Fibroblast of lung (primary cell): ENCODE measurements around the gene SLC24A3. TPM values are rescaled to one million over a fixed set of nuclear protein-coding genes. Genes with fewer than 3 reads are reported as not detected.

ENCODE experiments used
- DNase-seq, 2 donors: peaks; one replicate each; pipeline versions ENCODE4 v3.0.0 to v3.0.0-alpha.2; 2010; ENCODE audit warnings: low read depth in 2 of 2
- H2AFZ ChIP-seq: 2 replicates; pipeline ENCODE4 v1.5.1; 2012; ENCODE audit warnings: low read length, control low read depth, inconsistent platforms
- H3K27ac ChIP-seq: 2 replicates; pipeline ENCODE4 v1.5.1; 2011; ENCODE audit warnings: low read length, control low read depth; ENCODE audit not compliant: insufficient read depth
- H3K27me3 ChIP-seq: 2 replicates; pipeline ENCODE4 v1.5.1; 2011; ENCODE audit warnings: mild to moderate bottlenecking, low read length; ENCODE audit not compliant: control insufficient read depth, insufficient read depth
- H3K36me3 ChIP-seq: 2 replicates; pipeline ENCODE4 v1.5.1; 2011; ENCODE audit warnings: low read length; ENCODE audit not compliant: control insufficient read depth, insufficient read depth
- H3K4me1 ChIP-seq: 2 replicates; pipeline ENCODE4 v1.5.1; 2011; ENCODE audit warnings: low read length; ENCODE audit not compliant: control insufficient read depth, insufficient read depth; ENCODE audit errors: extremely low read depth
- H3K4me2 ChIP-seq: 2 replicates; pipeline ENCODE4 v1.5.1; 2011; ENCODE audit warnings: low read length, control low read depth; ENCODE audit not compliant: insufficient read depth; ENCODE audit errors: extremely low read depth
- H3K4me3 ChIP-seq, 4 experiments: fragments of 200-600 bp in 1 of 4; sonication (generic) in 1 of 4; replicated peaks in 1 of 4; 2 replicates each; pipeline ENCODE4 v1.5.1; 2011 to 2016; ENCODE audit warnings: low read length in 4 of 4, low read depth in 3 of 4, mild to moderate bottlenecking in 3 of 4, control low read depth in 2 of 4, inconsistent platforms in 1 of 4, mixed read lengths in 1 of 4; ENCODE audit not compliant: insufficient read depth in 1 of 4; ENCODE audit errors: control extremely low read depth in 1 of 4
- H3K79me2 ChIP-seq: 2 replicates; pipeline ENCODE4 v1.5.1; 2012; ENCODE audit warnings: mild to moderate bottlenecking, low read length, inconsistent platforms; ENCODE audit not compliant: control insufficient read depth, insufficient read depth
- H3K9ac ChIP-seq: 2 replicates; pipeline ENCODE4 v1.5.1; 2011; ENCODE audit warnings: mild to moderate bottlenecking, low read length, control low read depth; ENCODE audit not compliant: insufficient read depth
- H3K9me3 ChIP-seq: 2 replicates; pipeline ENCODE4 v1.5.1; 2012; ENCODE audit warnings: low read depth, low read length; ENCODE audit not compliant: control insufficient read depth, insufficient read depth
- H4K20me1 ChIP-seq: 2 replicates; pipeline ENCODE4 v1.5.1; 2011; ENCODE audit warnings: low read length; ENCODE audit not compliant: control insufficient read depth, insufficient read depth; ENCODE audit errors: extremely low read depth
- EZH2 ChIP-seq: IDR thresholded peaks from 2 replicates; pipeline ENCODE4 v1.5.1; 2012; ENCODE audit warnings: low read length, control low read depth, mild to moderate bottlenecking; ENCODE audit errors: missing control alignments
- polyA plus RNA-seq, 2 donors: library from polyadenylated mRNA; depleted of rRNA in 1 of 2; stranded (reverse) in 1 of 2; unstranded in 1 of 2; fragments of >200 nt; gene quantifications; 2 replicates each; pipeline ENCODE4 v1.2.1, GENCODE V29; 2011 to 2012; ENCODE audit warnings: missing spikeins in 1 of 2
- total RNA-seq: library from RNA; depleted of rRNA; stranded (reverse); fragments of >200 nt; gene quantifications from 2 replicates; pipeline ENCODE4 v1.2.1, GENCODE V29; 2014
- TF ChIP-seq, protein P1 (sequence below), 2 donors: IDR thresholded peaks in 1 of 2; conservative IDR thresholded peaks in 1 of 2; 1 replicate in 1 of 2; 2 replicates in 1 of 2; pipeline ENCODE4 v1.5.1; 2011 to 2012; ENCODE audit warnings: low read length in 2 of 2, control low read depth in 1 of 2, inconsistent platforms in 1 of 2, low read depth in 1 of 2, mild to moderate bottlenecking in 1 of 2

Gene SLC24A3
- total and polyA plus RNA-seq, 2 donors (not counting 1 experiment from before 2014, with no cell fraction given) = 0.03 to 1.8 TPM

DNA sequence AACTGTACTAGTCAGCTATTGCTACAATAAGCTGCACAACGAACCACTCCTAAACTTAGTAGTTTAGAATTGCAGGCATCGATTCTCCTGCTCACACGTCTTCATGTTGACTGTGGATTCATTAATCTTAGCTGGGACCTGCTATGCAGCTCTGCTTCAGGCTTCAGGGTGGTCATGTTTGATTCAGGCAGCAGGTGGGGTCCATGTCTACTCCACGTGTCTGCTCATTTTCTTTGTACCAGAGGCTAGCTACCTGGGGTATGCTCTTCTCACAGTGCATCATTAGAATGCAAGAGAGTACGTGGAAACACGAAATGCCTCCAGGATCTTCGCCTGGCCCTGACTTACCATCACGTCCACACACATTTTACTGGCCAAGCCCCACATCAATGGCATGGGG is 481.1 kb downstream of the SLC24A3 start:
- no peak for TF ChIP-seq EZH2
- TF ChIP-seq, protein P1, sequence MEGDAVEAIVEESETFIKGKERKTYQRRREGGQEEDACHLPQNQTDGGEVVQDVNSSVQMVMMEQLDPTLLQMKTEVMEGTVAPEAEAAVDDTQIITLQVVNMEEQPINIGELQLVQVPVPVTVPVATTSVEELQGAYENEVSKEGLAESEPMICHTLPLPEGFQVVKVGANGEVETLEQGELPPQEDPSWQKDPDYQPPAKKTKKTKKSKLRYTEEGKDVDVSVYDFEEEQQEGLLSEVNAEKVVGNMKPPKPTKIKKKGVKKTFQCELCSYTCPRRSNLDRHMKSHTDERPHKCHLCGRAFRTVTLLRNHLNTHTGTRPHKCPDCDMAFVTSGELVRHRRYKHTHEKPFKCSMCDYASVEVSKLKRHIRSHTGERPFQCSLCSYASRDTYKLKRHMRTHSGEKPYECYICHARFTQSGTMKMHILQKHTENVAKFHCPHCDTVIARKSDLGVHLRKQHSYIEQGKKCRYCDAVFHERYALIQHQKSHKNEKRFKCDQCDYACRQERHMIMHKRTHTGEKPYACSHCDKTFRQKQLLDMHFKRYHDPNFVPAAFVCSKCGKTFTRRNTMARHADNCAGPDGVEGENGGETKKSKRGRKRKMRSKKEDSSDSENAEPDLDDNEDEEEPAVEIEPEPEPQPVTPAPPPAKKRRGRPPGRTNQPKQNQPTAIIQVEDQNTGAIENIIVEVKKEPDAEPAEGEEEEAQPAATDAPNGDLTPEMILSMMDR (conservative IDR thresholded peaks at IDR 0.05 in 1 of 2, IDR thresholded peaks at IDR 0.05 in 1 of 2; ENCODE audit: low read depth in 1 of 2, low read length in 2 of 2) = no peak
- Histone ChIP-seq H3K79me2 (no peaks in the 10 kb centered on the region), H3K4me1 (no peaks in the 10 kb centered on the region), H3K4me3 (no peak overlapping the region), H3K9ac (no peak overlapping the region), H2AFZ (no peak overlapping the region), H3K27me3 (no peaks in the 10 kb centered on the region), H3K9me3 (no peaks in the 10 kb centered on the region), H4K20me1 (no peaks in the 10 kb centered on the region), H3K4me2 (no peak overlapping the region), H3K27ac (no peak overlapping the region), H3K36me3 (no peaks in the 10 kb centered on the region)
- DNase-seq = no peak

DNA sequence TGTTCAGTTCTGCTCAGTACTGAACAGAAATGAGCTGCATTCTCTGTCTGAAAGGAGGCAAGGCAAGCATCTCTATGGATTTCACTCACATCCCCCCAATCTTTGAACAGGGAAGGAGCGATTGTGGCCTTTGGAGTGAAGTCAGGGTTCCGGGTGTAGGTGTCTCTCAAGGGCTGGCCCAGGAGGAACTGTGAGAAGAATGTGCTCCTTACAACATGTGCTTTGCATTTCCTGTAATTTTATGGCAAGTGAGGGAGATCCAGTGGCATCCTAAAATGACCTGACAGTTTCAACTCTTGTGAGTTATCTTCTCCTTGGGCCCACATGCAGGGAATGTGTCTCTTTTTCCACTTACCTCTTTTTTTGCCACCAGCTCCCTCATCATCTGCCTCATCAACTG is 482.6 kb downstream of the SLC24A3 start:
- H2AFZ ChIP-seq = no peak overlapping the region
- H3K4me3 ChIP-seq = no peak overlapping the region
- no peaks in the 10 kb centered on the region for H3K36me3 ChIP-seq
- H3K9me3 ChIP-seq = no peaks in the 10 kb centered on the region
- H3K27ac ChIP-seq = no peak overlapping the region
- no peaks in the 10 kb centered on the region for H4K20me1 ChIP-seq
- no peaks in the 10 kb centered on the region for H3K79me2 ChIP-seq
- H3K4me2 ChIP-seq = no peak overlapping the region
- DNase-seq = no peak
- no peaks in the 10 kb centered on the region for H3K27me3 ChIP-seq
- no peak for TF ChIP-seq EZH2
- TF ChIP-seq, protein P1 (conservative IDR thresholded peaks at IDR 0.05 in 1 of 2, IDR thresholded peaks at IDR 0.05 in 1 of 2; ENCODE audit: low read depth in 1 of 2, low read length in 2 of 2) = no peak
- no peak overlapping the region for H3K9ac ChIP-seq
- no peaks in the 10 kb centered on the region for H3K4me1 ChIP-seq

DNA sequence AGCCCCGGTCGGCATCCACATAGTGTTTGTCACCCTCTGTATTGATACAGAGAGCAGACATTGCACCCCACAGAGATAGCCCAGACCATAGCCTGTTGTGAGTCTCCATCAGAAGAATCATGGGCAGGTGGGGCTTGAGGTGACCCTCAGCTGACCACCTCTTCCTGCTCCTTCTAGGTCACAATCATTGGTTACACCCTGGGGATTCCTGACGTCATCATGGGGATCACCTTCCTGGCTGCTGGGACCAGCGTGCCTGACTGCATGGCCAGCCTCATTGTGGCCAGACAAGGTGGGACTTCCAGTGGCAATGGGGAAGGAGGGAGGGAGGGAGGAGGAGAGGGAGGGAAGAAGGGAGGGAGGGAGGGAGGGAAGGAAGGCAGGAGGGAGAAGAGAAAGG is 484.2 kb downstream of the SLC24A3 start:
- Histone ChIP-seq H3K79me2 (no peaks in the 10 kb centered on the region), H3K27ac (no peak overlapping the region), H3K4me2 (no peak overlapping the region), H3K27me3 (no peaks in the 10 kb centered on the region), H3K4me1 (no peaks in the 10 kb centered on the region), H3K9ac (no peak overlapping the region), H2AFZ (no peak overlapping the region), H3K9me3 (no peaks in the 10 kb centered on the region), H4K20me1 (no peaks in the 10 kb centered on the region), H3K4me3 (no peak overlapping the region), H3K36me3 (no peaks in the 10 kb centered on the region)
- no peak for TF ChIP-seq EZH2
- TF ChIP-seq, protein P1 (conservative IDR thresholded peaks at IDR 0.05 in 1 of 2, IDR thresholded peaks at IDR 0.05 in 1 of 2; ENCODE audit: low read depth in 1 of 2, low read length in 2 of 2) = no peak
- DNase-seq = no peak
